OCI-M2 (cell line): ENCODE data around the gene MRPL53.
"Not testable (repeated sequence)": the region's sequence is repeated elsewhere in the genome, so short reads cannot be mapped to it uniquely, and the experiment has no call there.

Experiments used
- DNase-seq: peaks from one replicate; lab custom pipeline; 2025; ENCODE audit not compliant: unreplicated experiment; lab: John Stamatoyannopoulos, UW

MRPL53 gene

GRCh38 chr2:74502720-74503505 lies 30.4 kb upstream of the MRPL53 start:
- DNase-seq = no peak

GRCh38 chr2:74502147-74502719 lies 29.8 kb upstream of the MRPL53 start:
- no peak for DNase-seq

DNA sequence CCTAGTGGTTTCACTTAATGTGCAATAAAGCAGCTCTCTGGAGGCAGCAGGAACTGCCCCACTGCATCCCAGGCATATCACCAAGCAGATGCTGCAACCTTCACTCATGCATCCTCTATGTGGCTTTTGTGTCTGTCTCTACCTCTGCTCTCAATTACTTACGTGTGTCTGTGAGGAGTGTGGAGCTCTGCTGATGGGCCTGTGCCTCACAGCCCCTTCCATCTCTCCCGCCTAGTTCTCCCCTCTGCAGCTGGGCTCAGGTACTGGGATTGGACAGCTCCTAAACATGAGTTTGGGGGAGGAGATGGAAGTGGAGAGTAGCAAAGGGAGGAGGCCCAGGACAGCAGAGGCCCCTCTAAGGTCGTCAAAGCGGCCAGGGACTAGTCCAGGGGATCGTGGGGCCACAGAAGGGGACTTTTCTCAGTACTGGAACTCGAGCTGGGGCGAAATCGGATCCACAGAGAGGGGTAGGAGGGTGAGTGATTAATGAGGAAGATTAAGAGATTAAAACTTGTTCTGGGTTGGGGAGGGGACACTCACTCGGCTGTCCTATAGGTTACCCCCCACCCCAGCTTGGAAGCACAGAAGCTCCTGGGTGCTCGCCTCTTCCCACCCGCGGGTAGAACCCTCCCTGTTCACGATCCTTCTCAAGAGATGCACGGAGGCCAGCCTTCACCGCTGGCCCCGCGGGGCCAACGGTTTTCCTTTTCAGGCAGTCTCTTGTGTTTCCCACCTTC lies 29.0 kb upstream of the MRPL53 start:
- no peak for DNase-seq

- no peak for DNase-seq
Measured at GRCh38 chr2:74500578-74500946, 28.1 kb upstream of the MRPL53 start.

DNA sequence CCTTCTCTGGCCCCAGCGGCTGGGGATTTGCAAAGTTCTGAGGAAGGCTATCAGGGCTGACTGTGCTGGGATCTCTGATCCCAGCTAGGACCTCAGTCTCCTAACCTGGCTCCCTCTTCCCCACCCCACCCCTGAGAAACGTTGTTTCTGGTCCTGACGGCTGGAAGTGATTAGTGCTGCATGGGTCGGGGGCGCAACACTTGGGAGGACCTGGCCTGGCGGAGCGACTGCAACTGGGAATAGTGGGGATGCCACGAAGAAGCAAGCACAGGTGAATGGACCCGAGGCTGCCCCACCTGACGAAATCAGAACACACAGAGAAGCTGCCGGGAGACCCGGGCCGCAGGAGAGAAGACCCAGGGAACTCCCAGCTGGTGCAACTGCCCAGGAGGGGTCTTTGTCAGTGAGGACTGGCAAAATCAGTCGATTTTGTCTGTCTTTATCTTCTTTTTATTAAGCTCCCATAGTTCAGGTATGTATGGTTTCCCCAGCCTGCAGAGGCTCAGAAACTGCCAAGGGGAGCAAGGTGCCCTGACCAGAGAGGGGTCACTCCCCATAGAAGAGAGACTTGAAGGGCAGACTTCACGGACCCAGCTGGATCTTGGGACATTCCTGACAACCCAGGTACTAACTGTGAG lies 27.6 kb upstream of the MRPL53 start:
- no peak for DNase-seq

- DNase-seq = no peak
Measured at GRCh38 chr2:74499267-74499939, 26.9 kb upstream of the MRPL53 start, which contains the start of gene LBX2. LBX2 (minus strand) TSS chr2:74499603; CDS start chr2:74499537, 66 bp downstream.

- no peak for DNase-seq
Measured at GRCh38 chr2:74498500-74499266, 26.2 kb upstream of the MRPL53 start.

GRCh38 chr2:74497777-74498499 lies 25.5 kb upstream of the MRPL53 start:
- DNase-seq = no peak

- no peak for DNase-seq
Measured at GRCh38 chr2:74496997-74497776, 24.7 kb upstream of the MRPL53 start.

GRCh38 chr2:74495440-74495839 lies 23.0 kb upstream of the MRPL53 start:
- no peak for DNase-seq

DNA sequence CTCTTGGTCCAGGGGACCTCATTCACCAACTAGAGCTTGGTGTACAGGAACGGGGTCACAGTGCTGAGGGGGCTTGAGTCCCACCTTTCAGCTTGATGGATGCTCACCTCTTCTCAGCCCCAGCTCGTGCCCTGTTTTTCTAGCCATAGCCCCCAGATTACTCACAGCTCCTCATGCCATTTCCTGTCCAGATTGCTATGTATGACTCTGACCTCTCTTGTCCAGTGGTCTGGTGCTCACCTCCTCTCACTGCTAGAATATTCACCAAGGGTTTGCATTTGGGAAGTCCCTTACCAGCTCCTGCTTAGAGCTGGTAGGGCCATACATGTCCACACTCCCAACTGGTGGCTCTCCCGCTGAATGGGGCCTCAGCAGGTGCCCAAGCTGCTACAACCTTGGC lies 21.1 kb upstream of the MRPL53 start:
- DNase-seq = no peak

GRCh38 chr2:74491648-74492544 lies 19.4 kb upstream of the MRPL53 start:
- DNase-seq = no peak

GRCh38 chr2:74489906-74490305 lies 17.4 kb upstream of the MRPL53 start:
- no peak for DNase-seq

- DNase-seq = no peak
Measured at GRCh38 chr2:74488643-74489481, 16.4 kb upstream of the MRPL53 start.

- DNase-seq = no peak
Measured at GRCh38 chr2:74486141-74486540, 13.7 kb upstream of the MRPL53 start.

- DNase-seq = not testable (repeated sequence)
Measured at GRCh38 chr2:74483675-74484164, 11.2 kb upstream of the MRPL53 start.
